ENCODE results near the gene PSD. TPM values are rescaled to one million over a fixed set of nuclear protein-coding genes. Genes with fewer than 3 reads are reported as not detected.

The PSD gene
- 1 to 10 TPM in 2 of 4 donors, under 1 TPM in 2; 0.22 to 3.4 (median 0.93) TPM for total RNA-seq

DNA sequence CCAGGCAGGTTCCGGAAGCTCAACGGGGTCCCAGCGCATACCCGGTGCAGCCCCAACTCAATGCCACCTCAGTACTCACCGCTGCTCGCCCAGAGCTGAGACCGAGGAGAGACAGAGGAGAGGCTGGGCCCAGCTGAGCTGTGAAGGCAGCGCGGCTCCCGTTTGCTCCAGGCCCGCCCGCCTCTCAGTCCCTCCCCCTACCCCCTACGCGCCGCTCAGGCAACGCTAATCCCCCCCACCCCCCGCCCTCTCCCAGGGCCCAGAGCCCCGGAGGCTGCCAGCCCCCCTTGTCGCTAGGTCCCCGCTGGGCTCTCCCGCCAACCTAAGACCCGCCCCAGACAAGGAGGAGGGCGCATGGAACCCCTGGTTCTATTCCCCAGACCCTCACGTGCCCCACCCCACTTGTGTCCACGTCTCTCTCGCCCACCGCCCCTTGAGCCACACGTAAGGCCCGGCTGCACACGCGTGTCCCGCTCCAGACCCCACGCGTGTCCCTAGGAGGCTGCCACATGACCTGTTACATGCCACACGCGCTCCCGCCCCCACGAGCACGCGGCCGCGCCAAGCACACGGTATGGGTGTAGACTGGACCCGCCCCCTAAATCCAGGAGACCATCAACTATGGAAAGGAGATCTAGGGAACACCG, at the start of gene PSD:
Gene PSD, minus strand, starts transcription at position 164 of the 647 bp plus-strand sequence. CDS start 1,747 bp downstream, outside the sequence.
- peak within 1 kb of the TSS in 3 of 4 donors; percentile 89 to 97 (median 96) for H3K4me3 ChIP-seq
- H3K27ac ChIP-seq, result no peak within 1 kb of the TSS
- H3K36me3 ChIP-seq, result peaks cover 0 to 9% (median 5%) of the 10 kb centered on the region in 3 donors
- TF ChIP-seq, protein P1, sequence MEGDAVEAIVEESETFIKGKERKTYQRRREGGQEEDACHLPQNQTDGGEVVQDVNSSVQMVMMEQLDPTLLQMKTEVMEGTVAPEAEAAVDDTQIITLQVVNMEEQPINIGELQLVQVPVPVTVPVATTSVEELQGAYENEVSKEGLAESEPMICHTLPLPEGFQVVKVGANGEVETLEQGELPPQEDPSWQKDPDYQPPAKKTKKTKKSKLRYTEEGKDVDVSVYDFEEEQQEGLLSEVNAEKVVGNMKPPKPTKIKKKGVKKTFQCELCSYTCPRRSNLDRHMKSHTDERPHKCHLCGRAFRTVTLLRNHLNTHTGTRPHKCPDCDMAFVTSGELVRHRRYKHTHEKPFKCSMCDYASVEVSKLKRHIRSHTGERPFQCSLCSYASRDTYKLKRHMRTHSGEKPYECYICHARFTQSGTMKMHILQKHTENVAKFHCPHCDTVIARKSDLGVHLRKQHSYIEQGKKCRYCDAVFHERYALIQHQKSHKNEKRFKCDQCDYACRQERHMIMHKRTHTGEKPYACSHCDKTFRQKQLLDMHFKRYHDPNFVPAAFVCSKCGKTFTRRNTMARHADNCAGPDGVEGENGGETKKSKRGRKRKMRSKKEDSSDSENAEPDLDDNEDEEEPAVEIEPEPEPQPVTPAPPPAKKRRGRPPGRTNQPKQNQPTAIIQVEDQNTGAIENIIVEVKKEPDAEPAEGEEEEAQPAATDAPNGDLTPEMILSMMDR (IDR thresholded peaks at IDR 0.05), result no peak
- TF ChIP-seq POLR2A (IDR thresholded peaks at IDR 0.05), result no peak
- DNase-seq, result no peak
- peaks cover 29 to 49% (median 32%) of the 10 kb centered on the region in 3 donors for H3K4me1 ChIP-seq
- no peaks in the 10 kb centered on the region for H3K9me3 ChIP-seq
- 0% methylated on average over 3 to 11 of the region's 45 CpGs for WGBS, 2 donors
- H3K27me3 ChIP-seq, result peaks cover 0 to 57% (median 2%) of the 10 kb centered on the region in 4 donors
- intact Hi-C loops (cut with DNase I), result no loop called here

DNA sequence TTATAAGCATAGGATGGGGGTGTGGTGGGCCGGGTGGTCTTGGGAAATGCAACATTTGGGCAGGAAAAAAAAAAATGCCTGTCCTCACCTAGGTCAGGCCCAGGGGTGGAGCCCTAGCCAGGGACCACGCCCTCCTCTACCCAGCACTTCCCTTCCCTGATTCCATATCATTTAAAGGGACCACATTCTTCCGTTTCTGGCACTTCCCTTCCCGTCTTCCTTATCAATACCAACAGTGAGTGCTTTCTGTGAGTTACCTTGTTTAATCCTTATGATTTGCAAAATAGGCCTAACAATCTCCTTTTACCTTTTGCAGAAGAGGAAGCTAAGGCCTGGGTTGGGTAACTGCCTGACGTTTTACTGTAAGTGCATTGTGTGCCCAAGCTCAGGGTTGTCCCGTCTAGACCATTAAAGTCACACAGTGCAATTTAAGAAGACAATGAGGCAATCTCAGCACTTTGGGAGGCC, 49.4 kb upstream of the PSD start:
- H3K36me3 ChIP-seq, result no peaks in the 10 kb centered on the region
- TF ChIP-seq, protein P1 (IDR thresholded peaks at IDR 0.05), result no peak
- TF ChIP-seq POLR2A (IDR thresholded peaks at IDR 0.05), result no peak
- WGBS, 2 donors, result 23 to 59% methylated on average over 5 to 6 of the region's 6 CpGs
- no peak overlapping the region for H3K27ac ChIP-seq
- no peaks in the 10 kb centered on the region for H3K27me3 ChIP-seq
- peaks cover 0 to 21% (median 3%) of the 10 kb centered on the region in 3 donors for H3K4me1 ChIP-seq
- DNase-seq, result no peak
- intact Hi-C loops (cut with DNase I), result no loop called here
- no peaks in the 10 kb centered on the region for H3K9me3 ChIP-seq
- no peak overlapping the region for H3K4me3 ChIP-seq

DNA sequence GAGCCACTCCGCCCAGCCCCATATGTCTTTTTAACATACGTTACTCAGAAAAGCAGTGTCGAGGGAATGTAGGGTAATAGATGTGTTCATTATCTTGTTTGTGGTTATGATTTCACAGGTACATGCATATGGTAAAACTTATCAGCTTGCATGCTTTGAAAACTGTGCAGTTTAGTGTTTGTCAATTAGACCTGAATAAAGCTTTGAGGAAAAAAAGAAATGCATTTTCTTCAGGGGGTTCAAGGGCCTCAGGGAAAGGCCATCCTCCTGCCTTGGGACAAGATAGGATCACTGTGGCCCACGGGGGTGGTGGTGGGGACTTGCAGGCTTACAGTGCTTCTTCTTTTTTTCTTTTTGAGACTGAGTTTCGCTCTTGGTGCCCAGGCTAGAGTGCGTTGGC, 48.7 kb upstream of the PSD start:
- no peak for DNase-seq
- intact Hi-C loops (cut with DNase I), result no loop called here
- H3K27ac ChIP-seq, result no peak overlapping the region
- WGBS, 2 donors, result 84 to 88% methylated on average over 6 of the region's 6 CpGs
- peaks cover 0 to 28% (median 7%) of the 10 kb centered on the region in 3 donors for H3K4me1 ChIP-seq
- TF ChIP-seq, protein P1 (IDR thresholded peaks at IDR 0.05), result no peak
- no peak for TF ChIP-seq POLR2A (IDR thresholded peaks at IDR 0.05)
- no peaks in the 10 kb centered on the region for H3K9me3 ChIP-seq
- no peak overlapping the region for H3K4me3 ChIP-seq
- H3K27me3 ChIP-seq, result no peaks in the 10 kb centered on the region
- H3K36me3 ChIP-seq, result no peaks in the 10 kb centered on the region

DNA sequence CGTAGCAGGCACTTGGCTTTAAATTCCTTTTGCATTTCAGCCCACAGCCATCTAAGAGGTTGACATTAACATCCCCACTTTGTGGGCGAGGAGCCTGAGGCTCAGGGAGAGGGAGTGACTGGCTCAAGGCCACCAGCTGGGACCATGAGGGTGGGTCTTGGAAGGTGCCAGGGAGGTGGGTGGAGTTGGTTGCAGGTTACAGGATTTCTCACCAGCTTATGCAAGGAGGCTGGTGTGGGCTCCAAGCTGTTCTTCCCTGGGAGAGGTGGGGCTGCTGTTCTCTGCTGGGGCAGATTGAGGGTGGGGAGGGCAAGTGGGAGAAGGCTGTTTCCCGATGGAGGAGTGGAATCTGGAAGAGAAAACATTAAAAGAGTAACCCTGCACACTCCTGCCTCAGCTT, 46.9 kb upstream of the PSD start:
- intact Hi-C loops (cut with DNase I), result no loop called here
- Histone ChIP-seq H3K36me3 (no peaks in the 10 kb centered on the region), H3K27me3 (no peaks in the 10 kb centered on the region), H3K9me3 (no peaks in the 10 kb centered on the region), H3K4me3 (no peak overlapping the region), H3K27ac (no peak overlapping the region), H3K4me1 (peaks cover 3 to 45% (median 18%) of the 10 kb centered on the region in 3 donors)
- 35 to 50% methylated on average over 2 of the region's 3 CpGs for WGBS, 2 donors
- DNase-seq, result no peak
- TF ChIP-seq POLR2A (IDR thresholded peaks at IDR 0.05), result no peak
- TF ChIP-seq, protein P1 (IDR thresholded peaks at IDR 0.05), result no peak

DNA sequence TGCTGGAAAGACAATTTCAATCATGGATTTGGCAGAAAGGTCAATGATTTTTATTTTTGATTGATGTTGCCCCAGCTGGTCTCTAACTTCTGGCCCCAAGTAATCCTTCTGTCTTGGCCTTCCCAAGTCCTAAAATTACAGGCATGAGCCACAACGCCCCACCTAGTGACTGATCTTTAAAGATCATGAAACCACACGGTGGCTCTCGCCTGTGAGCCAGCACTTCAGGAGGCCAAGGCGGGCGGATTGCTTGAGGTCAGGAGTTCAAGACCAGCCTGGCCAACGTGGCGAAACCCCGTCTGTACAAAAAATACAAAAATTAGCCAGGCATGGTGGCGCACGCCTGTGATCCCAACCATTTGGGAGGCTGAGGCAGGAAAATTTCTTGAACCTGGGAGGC, 45.4 kb upstream of the PSD start:
- Histone ChIP-seq H3K27me3 (no peaks in the 10 kb centered on the region), H3K4me3 (no peak overlapping the region), H3K9me3 (no peaks in the 10 kb centered on the region), H3K4me1 (peaks cover 3 to 45% (median 18%) of the 10 kb centered on the region in 3 donors), H3K36me3 (no peaks in the 10 kb centered on the region), H3K27ac (peak overlapping the region in 1 of 4 donors; percentile 26)
- 77 to 87% methylated on average over 7 to 10 of the region's 10 CpGs for WGBS, 2 donors
- TF ChIP-seq, protein P1 (IDR thresholded peaks at IDR 0.05), result no peak
- TF ChIP-seq POLR2A (IDR thresholded peaks at IDR 0.05), result no peak
- DNase-seq, result no peak
- intact Hi-C loops (cut with DNase I), result no loop called here

Data from esophagus squamous epithelium (tissue), 5 donors.